Neural cell (in vitro differentiated cells): Measurements from ENCODE around the gene ME3.

Experiments used
- EP300 ChIP-seq: fragments of 450-650 bp; conservative IDR thresholded peaks from 2 replicates; pipeline ENCODE4 v1.6.1; 2014; ENCODE audit warnings: antibody characterized with exemption, mild to moderate bottlenecking, moderate library complexity; ENCODE audit not compliant: poor library complexity, severe bottlenecking
- EZH2 ChIP-seq: fragments of 200-600, 300-800 bp; shearing (Covaris generic), sonication (generic); IDR thresholded peaks from 2 replicates; pipeline ENCODE4 v1.6.1; 2014; ENCODE audit warnings: antibody characterized with exemption, low read length, borderline replicate concordance, mild to moderate bottlenecking; ENCODE audit not compliant: insufficient read depth, poor library complexity, severe bottlenecking
- POLR2AphosphoS5 ChIP-seq: IDR thresholded peaks from 2 replicates; pipeline ENCODE4 v1.6.1; 2012
- RAD21 ChIP-seq: fragments of 450-650 bp; conservative IDR thresholded peaks from 2 replicates; pipeline ENCODE4 v1.6.1; 2014; ENCODE audit warnings: antibody characterized with exemption, mild to moderate bottlenecking, moderate library complexity
- SMC3 ChIP-seq: fragments of 450-650 bp; conservative IDR thresholded peaks from 2 replicates; pipeline ENCODE4 v1.6.1; 2014; ENCODE audit warnings: antibody characterized with exemption, mild to moderate bottlenecking, moderate library complexity; ENCODE audit not compliant: poor library complexity
- TAF1 ChIP-seq: IDR thresholded peaks from 2 replicates; pipeline ENCODE4 v1.6.1; 2012; ENCODE audit warnings: low read depth
- TF ChIP-seq, protein P1 (sequence below): fragments of 450-650 bp; IDR thresholded peaks from 2 replicates; pipeline ENCODE4 v1.5.1; 2014; ENCODE audit warnings: antibody characterized with exemption, mild to moderate bottlenecking, moderate library complexity; ENCODE audit not compliant: poor library complexity, severe bottlenecking
- TF ChIP-seq, protein P2 (sequence below): IDR thresholded peaks from 2 replicates; pipeline ENCODE4 v1.6.1; 2012; ENCODE audit warnings: borderline replicate concordance

DNA sequence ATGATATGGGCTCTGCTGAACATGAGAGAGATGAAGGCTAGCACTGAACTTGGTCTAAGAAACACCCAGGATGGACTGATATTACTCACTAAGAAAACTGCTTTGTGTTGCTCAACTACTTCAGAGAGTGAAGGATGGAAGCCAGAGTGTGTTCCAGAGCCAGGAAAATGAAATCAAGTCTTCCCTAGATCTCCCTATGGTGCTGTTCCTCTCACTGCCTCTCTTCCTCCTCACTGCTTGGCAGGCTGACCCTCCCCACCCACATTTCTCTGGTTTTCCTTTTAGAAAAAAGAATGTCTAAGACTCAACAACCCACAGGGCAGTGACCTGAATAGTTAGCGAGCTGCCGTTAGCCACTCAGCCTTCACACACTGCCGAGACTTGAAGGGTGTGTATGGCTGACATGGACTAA is 232.1 kb downstream of the ME3 start:
- TF ChIP-seq, protein P1, sequence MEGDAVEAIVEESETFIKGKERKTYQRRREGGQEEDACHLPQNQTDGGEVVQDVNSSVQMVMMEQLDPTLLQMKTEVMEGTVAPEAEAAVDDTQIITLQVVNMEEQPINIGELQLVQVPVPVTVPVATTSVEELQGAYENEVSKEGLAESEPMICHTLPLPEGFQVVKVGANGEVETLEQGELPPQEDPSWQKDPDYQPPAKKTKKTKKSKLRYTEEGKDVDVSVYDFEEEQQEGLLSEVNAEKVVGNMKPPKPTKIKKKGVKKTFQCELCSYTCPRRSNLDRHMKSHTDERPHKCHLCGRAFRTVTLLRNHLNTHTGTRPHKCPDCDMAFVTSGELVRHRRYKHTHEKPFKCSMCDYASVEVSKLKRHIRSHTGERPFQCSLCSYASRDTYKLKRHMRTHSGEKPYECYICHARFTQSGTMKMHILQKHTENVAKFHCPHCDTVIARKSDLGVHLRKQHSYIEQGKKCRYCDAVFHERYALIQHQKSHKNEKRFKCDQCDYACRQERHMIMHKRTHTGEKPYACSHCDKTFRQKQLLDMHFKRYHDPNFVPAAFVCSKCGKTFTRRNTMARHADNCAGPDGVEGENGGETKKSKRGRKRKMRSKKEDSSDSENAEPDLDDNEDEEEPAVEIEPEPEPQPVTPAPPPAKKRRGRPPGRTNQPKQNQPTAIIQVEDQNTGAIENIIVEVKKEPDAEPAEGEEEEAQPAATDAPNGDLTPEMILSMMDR: no peak
- TF ChIP-seq EP300: no peak
- TF ChIP-seq TAF1: no peak
- TF ChIP-seq, protein P2, sequence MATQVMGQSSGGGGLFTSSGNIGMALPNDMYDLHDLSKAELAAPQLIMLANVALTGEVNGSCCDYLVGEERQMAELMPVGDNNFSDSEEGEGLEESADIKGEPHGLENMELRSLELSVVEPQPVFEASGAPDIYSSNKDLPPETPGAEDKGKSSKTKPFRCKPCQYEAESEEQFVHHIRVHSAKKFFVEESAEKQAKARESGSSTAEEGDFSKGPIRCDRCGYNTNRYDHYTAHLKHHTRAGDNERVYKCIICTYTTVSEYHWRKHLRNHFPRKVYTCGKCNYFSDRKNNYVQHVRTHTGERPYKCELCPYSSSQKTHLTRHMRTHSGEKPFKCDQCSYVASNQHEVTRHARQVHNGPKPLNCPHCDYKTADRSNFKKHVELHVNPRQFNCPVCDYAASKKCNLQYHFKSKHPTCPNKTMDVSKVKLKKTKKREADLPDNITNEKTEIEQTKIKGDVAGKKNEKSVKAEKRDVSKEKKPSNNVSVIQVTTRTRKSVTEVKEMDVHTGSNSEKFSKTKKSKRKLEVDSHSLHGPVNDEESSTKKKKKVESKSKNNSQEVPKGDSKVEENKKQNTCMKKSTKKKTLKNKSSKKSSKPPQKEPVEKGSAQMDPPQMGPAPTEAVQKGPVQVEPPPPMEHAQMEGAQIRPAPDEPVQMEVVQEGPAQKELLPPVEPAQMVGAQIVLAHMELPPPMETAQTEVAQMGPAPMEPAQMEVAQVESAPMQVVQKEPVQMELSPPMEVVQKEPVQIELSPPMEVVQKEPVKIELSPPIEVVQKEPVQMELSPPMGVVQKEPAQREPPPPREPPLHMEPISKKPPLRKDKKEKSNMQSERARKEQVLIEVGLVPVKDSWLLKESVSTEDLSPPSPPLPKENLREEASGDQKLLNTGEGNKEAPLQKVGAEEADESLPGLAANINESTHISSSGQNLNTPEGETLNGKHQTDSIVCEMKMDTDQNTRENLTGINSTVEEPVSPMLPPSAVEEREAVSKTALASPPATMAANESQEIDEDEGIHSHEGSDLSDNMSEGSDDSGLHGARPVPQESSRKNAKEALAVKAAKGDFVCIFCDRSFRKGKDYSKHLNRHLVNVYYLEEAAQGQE: no peak
- TF ChIP-seq EZH2: no peak
- TF ChIP-seq POLR2AphosphoS5: no peak
- TF ChIP-seq SMC3: no peak
- no peak for TF ChIP-seq RAD21
